ENCODE results near the gene HOXB8.

The HOXB8 gene

GRCh38 chr17:48583708-48584222 is 31.3 kb downstream of the HOXB8 start:
- no peak for DNase-seq (ENCODE audit: low read depth)

DNA sequence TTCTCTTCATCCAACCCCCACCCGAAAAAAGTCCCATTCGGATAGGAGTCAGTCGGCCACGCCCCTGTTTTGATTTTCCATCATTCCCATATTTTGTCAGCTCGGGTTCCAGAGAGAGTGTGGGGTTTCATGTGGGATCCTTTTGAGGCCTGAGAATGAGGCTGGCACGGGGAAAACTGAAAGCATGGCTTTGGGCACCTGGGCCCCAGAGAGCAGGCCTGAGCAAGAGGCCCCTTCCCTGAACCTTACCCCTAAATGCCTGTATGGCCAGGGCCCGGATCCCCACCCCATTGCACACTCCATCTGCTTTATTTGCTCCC is 32.4 kb downstream of the HOXB8 start:
- no peak for DNase-seq (ENCODE audit: low read depth)

- no peak for DNase-seq (ENCODE audit: low read depth)
Observed at GRCh38 chr17:48579760-48580554, 35.1 kb downstream of the HOXB8 start.

GRCh38 chr17:48579471-48579759 is 35.7 kb downstream of the HOXB8 start:
- DNase-seq (ENCODE audit: low read depth) = no peak

GRCh38 chr17:48578616-48579470 is 36.2 kb downstream of the HOXB8 start:
- DNase-seq (ENCODE audit: low read depth) = no peak

DNA sequence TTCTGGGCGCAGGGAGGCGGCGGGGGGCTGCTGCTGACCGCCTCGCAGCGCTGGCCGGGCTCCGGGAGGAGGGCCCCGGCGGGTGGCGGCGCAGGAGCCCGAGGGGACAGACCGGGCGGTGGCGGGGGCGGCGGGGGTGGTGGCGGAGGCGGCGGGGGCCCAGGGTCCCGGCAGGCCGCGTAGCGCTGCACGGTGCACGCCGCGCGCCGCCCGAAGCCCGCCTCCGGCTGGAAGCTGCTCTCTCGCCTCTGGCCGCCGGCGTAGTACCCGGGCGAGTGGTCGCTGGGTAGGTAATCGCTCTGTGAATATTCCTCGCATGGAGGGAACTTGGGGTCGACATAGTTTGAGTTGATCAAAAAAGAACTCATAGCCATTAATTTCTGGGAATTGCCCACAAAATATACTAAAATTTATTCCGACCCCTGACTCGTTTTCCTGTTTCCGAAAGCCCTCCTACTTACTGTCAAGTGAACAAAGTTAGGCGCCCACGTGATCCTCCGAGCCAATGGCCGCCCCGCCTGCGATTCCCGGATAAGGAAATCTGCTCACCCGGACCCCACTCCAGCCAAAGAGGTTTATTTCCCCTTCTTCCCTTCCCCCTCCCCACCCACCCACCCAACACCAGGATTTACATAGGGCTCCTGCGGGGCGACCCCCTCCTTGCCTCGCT is 37.0 kb downstream of the HOXB8 start, which contains the start of gene HOXB4:
HOXB4 (minus strand) TSS at position 405 of the 670 bp plus-strand sequence; CDS start at position 374, 31 bp downstream.
- DNase-seq (ENCODE audit: low read depth) = no peak

- no peak for DNase-seq (ENCODE audit: low read depth)
Observed at GRCh38 chr17:48577330-48577945, 37.7 kb downstream of the HOXB8 start.

- DNase-seq (ENCODE audit: low read depth) = no peak
Observed at GRCh38 chr17:48576479-48577309, 38.4 kb downstream of the HOXB8 start.

GRCh38 chr17:48575673-48576478 is 39.2 kb downstream of the HOXB8 start:
- no peak for DNase-seq (ENCODE audit: low read depth)

- DNase-seq (ENCODE audit: low read depth) = no peak
Observed at GRCh38 chr17:48575066-48575582, 40.0 kb downstream of the HOXB8 start.

DNA sequence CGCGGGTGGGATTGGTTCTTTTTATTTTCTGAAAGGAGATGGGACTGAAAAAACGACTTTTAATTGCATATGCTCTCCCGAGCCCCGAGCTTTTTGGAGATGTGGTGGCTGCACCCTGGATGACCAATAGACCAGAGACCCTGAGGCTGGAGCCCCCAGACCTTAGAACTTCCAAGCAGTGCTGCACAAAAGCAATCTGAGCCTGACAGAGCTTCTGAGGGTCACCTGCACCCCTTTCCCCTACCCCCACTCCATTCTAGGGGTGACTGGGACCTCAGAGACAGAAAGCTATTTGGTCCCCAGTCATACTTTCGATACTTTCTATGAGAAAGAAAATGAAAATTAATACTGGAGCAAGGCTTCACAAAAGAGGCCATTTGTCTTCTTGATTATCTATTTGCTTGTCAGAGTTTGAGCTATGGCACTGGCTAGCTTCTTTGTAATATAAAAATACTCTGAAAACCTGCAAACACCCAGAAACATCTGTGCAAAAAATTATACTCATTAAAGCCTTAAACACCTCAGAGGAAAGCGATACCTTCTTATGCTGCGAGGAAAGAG is 40.5 kb downstream of the HOXB8 start:
- no peak for DNase-seq (ENCODE audit: low read depth)

DNA sequence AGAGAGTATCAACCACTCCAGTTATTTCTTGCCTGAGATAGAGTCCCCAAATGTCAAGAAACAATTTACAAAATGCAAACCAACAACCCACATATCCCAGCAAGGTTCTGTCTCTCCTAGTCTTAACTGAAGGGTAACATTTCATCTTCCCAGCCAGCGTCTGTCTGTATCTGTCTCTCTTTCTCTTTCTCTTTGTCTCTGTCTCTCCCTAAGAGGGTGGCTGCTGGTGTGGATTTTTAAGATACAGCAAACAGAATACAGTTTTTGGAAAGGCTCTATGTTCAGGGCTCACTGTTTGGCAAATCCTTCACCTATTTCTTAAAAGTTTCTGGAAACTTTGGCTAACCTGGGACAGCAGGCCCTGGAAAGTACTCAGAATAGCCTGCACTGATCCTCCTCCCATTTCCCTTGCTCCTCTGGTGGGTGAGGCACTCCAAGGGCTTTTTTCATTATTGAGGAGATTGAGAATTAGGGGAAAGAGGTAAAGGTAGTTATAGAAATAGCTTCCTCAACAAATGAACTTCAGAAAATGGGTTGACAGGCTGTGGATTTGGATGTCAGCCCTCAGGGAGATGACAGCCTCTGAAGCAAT is 43.2 kb downstream of the HOXB8 start:
- no peak for DNase-seq (ENCODE audit: low read depth)

DNA sequence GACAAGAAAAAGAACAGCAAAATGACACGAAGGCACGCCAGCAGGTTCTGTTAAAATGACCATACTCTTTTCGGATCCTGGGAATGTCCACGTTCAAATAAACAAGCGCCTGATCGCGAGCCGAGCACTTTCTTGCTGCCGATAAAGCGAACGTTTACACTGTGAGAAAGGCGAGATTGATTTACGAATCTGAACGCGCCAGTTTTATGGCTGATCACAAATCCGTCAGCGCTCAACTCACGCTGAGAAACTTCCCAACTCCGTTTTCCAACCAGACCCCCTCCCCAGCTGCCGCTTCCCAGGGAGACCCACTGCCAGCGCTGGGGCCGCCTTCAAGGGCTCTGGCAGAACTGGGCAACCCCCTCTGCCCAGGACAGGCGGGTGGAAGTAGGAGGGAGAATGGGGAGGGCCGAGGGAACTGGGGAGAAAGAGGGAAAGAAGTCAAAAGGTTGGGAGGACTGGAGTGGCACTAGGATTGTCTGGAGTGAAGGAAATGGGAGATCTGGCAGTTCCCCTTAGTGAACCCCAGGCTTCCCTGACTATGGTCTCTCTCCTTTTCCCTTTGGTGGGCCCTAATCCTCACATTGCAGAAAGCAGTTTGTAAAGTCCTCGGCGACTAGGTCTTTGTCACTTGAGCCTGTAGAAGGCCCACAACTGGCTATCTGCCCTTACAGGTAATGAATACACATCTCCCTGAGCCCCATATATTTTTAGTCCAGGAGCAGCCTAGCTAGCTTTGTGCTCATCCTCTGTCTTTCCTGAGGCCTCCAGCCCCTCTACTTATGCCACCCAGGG is 43.9 kb downstream of the HOXB8 start:
- no peak for DNase-seq (ENCODE audit: low read depth)

- no peak for DNase-seq (ENCODE audit: low read depth)
Observed at GRCh38 chr17:48570325-48571023, 44.6 kb downstream of the HOXB8 start.

- DNase-seq (ENCODE audit: low read depth) = no peak
Observed at GRCh38 chr17:48569674-48570324, 45.3 kb downstream of the HOXB8 start.

- DNase-seq (ENCODE audit: low read depth) = no peak
Observed at GRCh38 chr17:48569240-48569582, 45.9 kb downstream of the HOXB8 start.

- DNase-seq (ENCODE audit: low read depth) = no peak
Observed at GRCh38 chr17:48568499-48569239, 46.4 kb downstream of the HOXB8 start.
